HG02588 (cell line): ENCODE data around the gene PFDN2.

Experiments used
- ATAC-seq: cut with Tn5 transposase; IDR thresholded peaks from one replicate; pipeline ENCODE4 v1.9.1; 2021; ENCODE audit warnings: mild to moderate bottlenecking, moderate library complexity; ENCODE audit not compliant: unreplicated experiment

Gene PFDN2, protein sequence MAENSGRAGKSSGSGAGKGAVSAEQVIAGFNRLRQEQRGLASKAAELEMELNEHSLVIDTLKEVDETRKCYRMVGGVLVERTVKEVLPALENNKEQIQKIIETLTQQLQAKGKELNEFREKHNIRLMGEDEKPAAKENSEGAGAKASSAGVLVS

DNA sequence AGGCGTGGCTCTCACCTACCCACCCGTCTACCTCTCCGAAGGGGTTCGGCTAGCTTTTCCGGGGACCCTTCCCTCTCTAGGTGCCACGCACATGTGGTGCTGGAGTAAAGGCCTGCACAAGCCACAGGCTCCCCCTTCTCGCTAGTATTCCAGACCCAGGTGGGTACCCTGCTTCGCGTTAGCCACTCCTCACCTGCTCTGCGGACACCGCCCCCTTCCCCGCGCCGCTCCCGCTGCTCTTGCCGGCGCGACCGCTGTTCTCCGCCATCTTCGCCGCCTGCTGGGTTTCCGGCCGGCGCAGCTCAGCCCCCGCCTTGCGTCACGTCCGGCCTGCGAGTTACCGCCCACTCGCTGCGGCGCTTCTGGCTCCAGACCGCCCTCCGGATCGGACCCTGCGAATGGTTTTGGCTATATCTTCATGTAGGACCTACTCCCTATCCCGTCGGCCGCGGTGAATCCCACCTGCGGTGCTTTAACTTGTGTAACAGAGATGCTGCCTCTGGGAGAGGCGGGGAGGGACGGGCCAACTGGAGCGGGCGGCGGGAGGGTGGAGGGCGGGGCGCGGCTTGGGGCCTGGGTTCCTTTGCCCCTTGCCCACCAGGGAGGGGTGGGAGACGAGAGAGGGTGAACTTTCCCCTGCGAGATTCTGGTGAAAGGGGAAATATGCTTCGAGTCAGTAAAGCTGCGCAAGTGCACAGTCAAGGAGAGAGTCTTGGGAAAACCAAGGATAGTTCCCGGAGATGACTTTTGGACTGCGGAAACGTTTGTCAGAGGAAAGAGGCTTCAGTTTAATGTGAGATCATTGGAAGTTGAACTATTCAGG, at the start of gene PFDN2, which contains the start of gene NIT1:
Gene PFDN2 (minus strand): TSS at position 279 of the 823 bp plus-strand sequence. CDS start 11 bp downstream, at position 268.
Gene NIT1 (plus strand): TSS at position 347 of the 823 bp plus-strand sequence. CDS start 72 bp downstream, at position 419.
- peak; percentile 75 for ATAC-seq

DNA sequence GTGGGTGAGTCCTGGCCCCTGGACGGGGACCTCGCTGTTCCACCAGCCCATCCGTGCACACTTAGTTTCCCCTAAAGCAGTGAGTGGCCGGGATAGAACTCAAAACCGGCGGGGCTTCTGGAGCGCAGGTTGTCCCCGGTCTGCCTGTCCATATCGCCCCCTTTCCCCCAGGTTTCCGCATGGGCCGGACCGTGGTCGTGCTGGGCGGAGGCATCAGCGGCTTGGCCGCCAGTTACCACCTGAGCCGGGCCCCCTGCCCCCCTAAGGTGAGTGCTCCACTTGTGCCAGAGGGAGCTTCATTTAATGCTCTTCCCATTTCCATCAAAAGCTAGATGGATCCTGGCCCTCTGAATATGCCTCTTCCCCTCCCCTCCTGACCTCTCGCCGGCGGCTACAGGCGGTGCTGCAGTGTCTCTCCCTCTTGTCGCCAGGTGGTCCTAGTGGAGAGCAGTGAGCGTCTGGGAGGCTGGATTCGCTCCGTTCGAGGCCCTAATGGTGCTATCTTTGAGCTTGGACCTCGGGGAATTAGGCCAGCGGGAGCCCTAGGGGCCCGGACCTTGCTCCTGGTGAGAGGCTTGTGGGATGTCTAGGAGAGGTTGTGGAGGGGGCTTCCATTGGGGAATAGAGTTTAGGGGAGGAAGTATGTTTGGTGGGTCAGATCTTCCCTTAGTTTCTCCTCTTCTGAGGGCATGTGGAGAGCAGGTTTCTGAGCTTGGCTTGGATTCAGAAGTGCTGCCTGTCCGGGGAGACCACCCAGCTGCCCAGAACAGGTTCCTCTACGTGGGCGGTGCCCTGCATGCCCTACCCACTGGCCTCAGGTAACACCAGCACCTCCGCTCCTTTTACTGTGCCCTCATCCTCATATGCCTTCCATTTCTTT, 49.1 kb upstream of the PFDN2 start:
- ATAC-seq = no peak

DNA sequence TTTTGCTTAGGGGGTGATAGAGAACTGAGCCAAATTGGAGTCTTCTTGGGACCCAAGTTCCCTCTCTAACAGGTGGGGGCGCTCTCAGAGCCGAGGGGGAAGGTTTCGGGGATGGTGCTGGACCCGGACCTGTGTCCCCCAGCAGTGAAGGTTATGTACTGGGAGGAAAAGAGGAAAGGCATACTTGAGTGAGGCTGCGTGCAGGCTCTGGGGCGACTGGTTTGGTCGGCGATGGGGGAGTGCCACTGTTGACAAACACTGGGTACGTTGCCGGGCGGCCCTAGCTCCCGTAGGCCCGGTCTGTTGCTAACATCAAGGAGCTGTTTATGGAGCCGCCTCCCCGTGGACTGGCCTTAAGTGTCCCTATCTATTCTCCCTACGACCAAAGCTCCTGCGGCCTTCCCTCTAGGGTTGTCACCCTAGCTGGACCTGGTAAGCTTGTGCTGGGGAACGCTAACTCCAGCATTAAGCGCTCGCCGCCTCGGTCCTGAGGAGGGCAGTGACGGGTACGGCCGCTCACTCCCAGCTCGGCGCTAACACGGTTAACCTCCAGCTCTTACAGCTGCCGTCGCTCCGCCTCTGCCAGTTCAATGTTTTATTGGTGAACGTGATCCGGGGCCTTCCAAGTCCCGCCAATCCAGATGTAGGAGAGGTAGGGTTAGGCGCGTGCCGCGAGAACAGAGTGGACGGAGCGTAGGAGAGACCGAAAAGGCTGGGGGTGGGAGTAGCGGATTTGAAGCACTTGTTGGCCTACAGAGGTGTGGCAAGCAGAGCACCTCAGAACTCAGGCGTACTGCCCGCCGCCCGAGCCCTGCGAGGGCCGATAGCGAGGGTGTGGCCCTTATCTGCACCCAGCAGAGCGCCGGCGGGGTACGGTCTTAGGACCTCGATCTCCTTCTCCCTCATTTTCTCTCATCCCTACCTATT, 48.2 kb upstream of the PFDN2 start, which contains the start of gene PPOX:
Gene PPOX (plus strand): TSS at position 685 of the 927 bp plus-strand sequence. CDS start 422 bp downstream, outside the sequence.
- ATAC-seq = peak; percentile 92

DNA sequence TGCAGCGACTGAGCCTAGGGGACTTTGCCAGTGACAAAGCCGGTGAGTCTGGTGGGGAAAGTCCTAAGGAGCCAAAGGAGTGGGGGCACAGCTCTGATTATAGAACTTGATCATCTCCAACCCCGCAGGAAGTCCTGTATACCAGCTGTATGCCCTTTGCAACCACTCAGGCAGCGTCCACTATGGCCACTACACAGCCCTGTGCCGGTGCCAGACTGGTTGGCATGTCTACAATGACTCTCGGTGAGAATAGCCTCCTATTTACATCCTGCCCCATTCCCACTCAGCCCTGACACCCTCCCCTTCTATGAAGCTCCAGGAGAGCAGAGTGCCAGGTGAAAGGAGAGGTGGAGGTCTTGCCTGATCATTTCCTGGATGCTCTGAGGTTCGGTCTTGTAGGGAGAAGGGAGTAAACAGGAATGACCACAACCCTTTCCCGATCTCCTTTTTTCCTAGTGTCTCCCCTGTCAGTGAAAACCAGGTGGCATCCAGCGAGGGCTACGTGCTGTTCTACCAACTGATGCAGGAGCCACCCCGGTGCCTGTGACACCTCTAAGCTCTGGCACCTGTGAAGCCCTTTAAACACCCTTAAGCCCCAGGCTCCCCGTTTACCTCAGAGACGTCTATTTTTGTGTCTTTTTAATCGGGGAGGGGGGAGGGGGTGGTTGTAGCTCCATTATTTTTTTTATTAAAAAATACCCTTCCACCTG, 47.2 kb upstream of the PFDN2 start:
- ATAC-seq = no peak

DNA sequence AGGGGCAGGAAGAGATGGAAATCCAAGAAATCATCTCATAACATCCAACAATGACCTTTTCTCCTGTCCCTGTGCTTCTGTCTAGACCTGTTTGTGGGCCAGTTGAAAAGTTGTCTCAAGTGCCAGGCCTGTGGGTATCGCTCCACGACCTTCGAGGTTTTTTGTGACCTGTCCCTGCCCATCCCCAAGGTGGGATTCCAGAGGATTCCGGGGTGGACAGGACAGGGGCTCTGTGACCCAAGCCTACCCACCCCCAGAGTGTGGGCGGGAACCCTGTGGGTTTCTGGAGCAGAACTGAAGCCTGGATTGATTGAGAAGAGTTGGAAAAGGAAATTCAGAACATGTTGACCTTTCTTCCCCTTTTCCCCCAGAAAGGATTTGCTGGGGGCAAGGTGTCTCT, 46.0 kb upstream of the PFDN2 start:
- no peak for ATAC-seq

DNA sequence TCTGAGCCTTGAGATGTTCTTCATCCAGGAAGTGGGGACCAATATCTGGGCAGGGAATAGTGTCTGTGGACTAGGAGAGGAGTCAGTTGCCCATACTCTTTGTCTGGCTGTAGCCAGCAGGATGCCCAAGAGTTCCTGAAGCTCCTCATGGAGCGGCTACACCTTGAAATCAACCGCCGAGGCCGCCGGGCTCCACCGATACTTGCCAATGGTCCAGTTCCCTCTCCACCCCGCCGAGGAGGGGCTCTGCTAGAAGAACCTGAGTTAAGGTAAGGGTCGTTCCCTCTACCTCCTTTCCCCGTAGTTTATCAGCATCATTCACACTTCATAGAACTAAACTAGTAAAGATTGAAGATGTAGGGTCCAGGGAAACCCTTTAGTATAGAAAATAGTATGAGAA, 45.0 kb upstream of the PFDN2 start:
- ATAC-seq = no peak

DNA sequence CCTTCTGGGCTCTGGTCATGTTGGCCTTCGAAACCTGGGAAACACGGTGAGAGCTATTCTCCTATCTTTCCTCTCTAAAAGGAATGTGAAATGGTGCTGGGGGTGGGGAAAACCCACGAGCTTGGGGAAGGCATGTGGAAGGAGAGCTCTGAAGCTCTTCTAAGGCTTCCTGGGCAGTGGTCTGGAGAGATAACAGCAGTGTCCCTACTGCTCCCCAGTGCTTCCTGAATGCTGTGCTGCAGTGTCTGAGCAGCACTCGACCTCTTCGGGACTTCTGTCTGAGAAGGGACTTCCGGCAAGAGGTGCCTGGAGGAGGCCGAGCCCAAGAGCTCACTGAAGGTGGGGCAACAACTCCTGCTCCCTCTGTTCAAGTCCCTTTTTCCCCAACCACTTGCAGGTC, 44.2 kb upstream of the PFDN2 start:
- no peak for ATAC-seq

DNA sequence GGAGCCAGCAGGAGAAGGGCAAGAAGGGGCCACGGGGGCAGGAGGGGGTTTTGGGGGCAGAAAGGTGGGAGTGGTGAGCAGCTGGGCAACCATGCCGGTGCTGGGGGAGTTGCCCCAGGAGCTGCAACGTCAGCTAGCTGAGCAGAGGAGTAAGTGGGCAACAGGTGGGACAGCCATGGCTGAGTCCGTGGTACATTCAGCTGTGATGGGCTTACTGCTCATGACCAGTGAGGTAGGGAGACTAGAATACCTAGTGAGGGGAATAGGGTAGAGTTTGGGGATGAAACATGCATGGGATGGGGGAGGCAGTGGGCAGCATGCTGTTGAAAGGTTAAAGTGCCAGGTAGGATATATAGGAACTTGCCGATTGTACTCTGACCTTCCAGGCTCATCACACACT, 43.8 kb upstream of the PFDN2 start:
- ATAC-seq = no peak

DNA sequence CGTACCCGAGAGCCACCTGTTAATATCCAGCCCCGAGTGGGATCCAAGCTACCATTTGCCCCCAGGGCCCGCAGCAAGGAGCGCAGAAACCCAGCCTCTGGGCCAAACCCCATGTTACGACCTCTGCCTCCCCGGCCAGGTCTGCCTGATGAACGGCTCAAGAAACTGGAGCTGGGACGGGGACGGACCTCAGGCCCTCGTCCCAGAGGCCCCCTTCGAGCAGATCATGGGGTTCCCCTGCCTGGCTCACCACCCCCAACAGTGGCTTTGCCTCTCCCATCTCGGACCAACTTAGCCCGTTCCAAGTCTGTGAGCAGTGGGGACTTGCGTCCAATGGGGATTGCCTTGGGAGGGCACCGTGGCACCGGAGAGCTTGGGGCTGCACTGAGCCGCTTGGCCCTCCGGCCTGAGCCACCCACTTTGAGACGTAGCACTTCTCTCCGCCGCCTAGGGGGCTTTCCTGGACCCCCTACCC, 42.9 kb upstream of the PFDN2 start:
- ATAC-seq = no peak

DNA sequence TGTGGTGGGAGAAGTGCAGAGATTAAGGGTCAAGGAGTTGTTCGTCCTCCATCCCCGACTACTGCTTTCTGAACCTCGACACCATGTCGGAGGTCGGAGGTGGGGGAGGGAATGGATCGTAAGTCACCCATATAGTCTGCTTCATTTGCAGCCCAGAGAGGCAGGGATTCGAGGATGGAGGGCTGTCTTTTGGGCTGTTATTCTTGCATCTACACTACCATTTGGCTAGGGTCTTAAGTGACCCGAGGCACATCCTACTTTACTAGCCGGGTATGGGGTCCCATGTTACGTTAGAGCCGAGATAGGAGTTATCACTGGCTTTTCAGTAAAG, 42.0 kb upstream of the PFDN2 start:
- ATAC-seq = peak; percentile 2

DNA sequence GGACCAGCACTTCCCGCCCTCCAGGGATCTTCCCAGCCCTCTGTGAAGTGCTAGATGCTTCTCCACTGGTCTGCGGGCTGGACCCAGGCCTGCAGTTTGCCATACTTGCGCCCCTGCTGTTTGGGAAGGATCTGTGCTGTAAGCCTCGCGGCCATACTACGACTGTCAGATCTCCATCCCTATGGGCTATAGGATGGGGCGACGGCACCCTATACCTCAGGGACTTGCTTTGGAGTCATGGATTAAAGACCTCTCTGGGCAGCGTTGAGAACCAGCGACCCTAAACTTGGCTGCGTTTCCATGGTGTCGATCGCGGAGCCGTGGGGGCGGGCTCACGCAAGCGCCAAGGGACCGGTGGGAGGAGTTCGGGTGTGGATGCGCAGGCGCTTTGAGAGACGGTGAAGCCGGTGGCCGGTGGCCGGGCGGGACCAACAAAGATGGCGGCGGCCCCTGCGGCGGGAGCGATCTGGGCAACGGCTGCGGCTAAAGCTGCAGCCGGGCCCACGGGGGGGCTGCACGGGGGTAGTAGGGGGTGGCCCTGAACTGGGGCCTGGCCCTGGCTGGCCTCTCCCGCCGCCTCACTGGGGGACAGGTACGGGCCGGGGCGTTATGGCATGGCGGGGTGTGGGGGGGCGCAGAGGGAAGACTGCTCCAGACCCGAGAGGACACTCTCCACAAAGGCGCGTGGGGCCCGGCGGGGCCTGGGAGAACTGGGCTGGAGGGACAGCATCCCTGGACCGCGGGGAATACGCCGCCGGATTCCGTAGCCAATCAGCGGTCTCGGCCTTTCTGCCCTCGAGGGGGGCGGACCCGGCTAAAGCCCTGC, 41.5 kb upstream of the PFDN2 start, which contains the start of gene USP21:
Gene USP21 (plus strand): TSS at position 414 of the 826 bp plus-strand sequence. CDS start 1,141 bp downstream, outside the sequence.
- ATAC-seq = peak; percentile 78

DNA sequence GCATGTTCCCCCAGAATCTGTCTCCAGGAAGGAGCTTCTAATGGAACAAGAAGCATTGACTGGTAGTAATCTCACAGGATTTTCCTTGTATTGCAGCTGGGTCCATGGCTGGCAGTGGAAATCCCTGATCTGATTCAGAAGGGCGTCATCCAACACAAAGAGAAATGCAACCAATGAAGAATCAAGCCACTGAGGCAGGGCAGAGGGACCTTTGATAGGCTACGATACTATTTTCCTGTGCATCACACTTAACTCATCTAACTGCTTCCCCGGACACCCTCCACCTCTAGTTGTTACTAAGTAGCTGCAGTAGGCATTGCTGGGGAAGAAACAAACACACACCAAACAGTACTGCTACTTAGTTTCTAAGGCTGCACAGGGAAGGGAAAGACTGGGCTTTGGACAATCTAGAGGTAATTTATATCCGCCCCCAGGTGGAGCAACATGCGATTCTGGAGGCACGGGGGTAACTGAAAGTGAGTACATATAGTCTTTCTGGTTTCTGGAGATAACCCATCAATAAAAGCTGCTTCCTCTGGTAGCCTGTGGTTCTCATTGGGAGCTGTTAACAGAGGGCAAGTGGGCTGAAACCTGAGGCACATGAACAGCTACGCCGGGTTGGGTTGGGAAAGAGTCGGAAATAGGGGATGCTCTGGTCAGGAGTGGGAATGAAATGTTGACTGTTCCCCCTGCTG, 40.6 kb upstream of the PFDN2 start:
- peak; percentile 2 for ATAC-seq

DNA sequence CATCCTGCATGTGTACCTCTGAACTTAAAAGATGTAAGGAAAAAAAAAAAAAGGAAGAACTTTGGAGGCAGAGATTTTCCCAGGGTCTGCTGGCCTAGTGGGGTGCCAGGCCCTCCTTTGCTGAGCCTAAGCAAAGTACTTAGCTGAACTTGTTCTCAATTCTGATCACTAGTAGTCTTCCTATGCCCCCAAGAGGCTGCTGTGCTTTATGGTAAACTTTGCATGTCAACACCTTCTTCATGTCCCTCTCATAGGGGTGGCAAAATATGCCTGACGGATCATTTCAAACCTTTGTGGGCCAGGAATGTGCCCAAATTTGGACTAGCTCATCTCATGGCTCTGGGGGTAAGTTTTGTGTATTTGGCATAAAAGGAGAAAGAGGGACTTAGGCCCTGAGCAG, 40.0 kb upstream of the PFDN2 start:
- no peak for ATAC-seq

DNA sequence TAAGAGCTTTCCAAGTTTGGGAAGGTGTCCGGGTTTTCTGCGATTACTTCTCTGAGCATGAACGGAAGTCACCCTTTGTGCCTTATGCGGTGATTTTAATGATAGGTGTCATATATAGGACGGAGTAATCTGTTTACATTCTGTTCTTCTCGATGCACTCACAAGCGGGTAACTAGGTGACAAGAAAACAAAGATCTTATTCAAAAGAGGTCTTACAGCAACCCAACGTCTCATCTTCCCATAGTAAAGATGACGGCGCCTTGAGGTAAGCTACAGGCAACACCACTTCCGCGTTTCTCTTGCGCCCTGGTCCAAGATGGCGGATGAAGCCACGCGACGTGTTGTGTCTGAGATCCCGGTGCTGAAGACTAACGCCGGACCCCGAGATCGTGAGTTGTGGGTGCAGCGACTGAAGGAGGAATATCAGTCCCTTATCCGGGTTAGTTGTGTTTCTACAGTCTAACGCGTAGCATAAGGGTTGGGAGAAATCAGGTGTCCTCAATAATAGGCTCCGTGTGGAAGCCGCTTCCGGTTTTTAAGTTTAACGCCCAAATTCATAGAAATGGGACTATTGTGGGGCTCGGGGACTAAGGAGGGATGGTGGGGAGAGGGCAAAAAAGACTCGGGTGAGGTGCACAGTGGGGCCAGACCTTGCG, 36.0 kb upstream of the PFDN2 start, which contains the start of gene UFC1:
Gene UFC1 (plus strand): TSS at position 297 of the 656 bp plus-strand sequence. CDS start 20 bp downstream, at position 317.
- ATAC-seq = peak; percentile 87

DNA sequence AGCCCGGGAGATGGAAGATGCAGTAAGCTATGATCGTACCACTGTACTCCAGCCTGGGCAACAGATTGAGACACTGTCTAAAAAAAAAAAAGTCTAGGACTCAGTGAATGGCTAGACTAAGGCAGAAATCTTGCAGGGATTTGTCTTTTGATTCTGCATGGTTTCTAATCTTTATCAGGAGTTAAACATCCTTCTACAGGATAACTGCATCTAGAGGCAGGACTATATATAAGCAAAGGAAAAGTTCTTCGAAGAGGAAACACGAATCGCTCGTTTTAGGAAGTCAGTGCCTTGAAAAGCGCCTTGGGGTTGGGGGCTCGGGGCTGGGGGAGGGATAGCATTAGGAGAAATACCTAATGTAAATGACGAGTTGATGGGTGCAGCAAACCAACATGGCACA, 35.3 kb upstream of the PFDN2 start:
- no peak for ATAC-seq

DNA sequence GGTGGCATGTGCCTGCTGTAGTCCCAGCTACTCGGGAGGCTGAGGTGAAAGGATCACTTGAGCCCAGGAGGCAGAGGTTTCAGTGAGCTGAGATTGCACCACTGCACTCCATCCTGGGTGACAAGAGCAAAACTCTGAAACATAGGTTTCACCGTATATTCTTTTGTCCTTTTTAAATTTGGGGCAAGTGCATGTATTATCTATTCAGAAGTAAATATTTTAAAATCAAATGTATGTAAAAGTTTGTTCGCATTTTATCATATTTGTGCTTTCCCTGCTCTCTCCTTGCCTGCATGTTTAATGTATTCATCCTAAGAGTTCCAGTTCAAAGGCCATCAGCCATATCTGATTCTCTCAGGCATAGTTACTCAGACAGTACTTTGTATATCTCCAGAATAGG, 28.0 kb upstream of the PFDN2 start:
- ATAC-seq = no peak

DNA sequence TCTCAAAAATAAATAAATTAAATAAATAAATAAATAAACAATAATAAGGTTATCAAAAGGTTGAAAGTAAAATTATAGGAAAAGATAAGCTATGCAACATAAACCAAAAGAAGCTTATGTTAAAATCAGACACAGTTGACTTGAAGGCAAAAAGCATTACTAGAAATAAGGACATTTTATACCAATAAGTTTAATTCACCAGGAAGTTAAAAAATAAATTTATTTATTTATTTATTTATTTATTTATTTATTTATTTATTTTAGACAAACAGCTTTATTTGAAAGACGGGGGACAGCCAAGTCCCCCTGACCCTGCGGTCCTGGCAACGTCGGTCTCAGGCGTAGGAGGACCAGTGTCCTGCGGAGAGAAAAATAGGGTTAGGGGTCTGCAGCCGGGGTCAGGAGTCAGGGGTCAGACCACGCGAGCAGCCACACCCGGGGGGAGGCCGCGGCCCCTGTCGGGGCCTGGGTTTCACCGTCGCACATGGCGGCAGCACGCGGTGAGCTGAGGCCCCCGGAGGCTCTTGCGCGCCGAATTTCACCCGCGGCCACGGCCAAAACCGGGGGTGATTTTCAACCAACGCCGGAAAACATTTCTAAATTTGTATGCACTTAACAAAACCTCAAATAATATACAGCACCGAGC, 23.0 kb upstream of the PFDN2 start:
- ATAC-seq = no peak
